HG02678 (cell line): ENCODE results near the gene ITPR1.

Experiments
- ATAC-seq: cut with Tn5 transposase; IDR thresholded peaks from one replicate; pipeline ENCODE4 v1.9.1; 2021; ENCODE audit warnings: mild to moderate bottlenecking, moderate library complexity; ENCODE audit not compliant: unreplicated experiment

Gene ITPR1

DNA sequence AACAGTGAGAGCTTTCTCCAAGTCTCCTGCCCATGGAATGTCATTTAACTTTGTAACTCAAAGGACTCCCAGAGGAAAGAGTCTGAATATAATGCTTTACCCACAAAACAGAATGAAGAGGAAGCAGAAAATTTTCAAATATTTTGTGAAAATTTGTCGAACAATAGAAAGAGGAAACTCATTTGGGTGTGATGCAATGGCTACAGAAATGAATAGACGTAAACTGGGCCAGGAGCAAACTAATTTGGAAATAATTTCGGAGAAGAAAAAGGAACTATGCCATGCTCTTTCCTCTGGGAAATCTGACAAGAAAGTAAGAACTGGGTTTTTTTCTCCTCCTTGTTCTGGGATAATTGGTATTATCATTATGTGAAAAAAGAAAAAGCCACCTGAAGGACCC lies 14.9 kb upstream of the ITPR1 start:
- ATAC-seq: no peak

DNA sequence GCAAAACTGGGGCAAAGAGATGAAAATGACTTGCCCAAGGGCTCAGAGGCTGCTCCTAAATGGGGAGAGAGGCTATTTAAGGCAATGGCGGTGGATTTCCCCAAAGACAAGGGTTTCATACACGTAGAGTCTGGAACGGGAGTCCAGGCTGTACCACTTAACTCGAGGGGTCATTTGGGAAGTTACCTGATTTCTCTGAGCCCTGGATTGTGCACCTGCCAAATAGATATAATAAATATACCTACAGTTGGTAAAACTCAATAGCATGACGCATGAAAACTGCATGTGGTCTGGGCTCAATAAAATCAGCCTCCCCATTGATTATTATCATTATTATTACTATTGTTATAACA lies 1.3 kb upstream of the ITPR1 start:
- ATAC-seq: no peak

- ATAC-seq: no peak
Observed at GRCh38 chr3:4492208-4493013, 737 bp upstream of the ITPR1 start.

DNA sequence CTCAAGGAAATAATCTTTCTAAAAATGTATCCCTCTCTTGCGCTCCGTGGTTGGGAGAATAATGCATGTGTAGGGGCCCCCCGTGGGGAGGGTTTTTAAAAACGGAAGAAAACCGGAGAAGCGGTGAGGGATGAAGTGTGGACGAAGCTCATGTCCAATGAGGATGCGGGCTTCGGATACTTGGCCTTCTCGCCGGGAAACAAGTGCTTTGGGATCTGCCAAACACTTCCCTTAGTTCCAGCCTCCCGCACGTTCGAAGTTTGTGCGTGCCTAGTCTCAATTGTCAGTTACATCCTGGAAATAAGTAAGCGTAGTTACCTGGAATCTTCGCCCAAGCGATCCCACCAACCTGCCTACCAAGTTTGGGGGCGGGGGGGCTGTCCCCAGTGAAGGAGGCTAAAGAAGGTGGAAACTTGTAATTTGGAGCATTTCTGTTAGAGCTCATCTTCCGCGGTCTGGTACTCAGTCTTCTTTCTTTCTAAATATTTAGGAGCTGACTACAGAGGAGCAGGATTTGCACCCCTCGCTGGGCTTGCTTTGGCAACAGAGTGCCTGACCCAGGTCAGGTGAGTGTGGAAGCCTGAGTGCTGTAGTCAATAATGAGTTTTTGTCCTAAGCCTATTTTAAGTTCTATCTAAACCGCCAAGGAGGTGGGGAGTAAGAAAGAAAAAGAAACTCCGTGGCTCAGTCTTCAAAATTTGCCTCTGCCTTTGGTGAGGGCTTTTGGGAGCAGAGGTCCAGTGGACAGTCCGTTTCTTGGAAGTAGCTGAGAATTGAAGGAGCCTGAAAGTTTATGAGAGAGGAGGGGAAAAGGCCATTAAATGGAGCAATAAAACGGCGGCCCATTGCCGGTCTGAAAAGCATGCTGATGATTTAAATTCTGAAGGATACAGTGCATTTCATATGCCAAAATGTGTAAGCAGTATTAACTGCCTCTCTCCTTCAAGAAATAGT lies 1.1 kb downstream of the ITPR1 start:
- no peak for ATAC-seq

- peak; percentile 17 for ATAC-seq
Observed at GRCh38 chr3:4494895-4495264, 1.7 kb downstream of the ITPR1 start.

GRCh38 chr3:4495294-4496086 lies 2.3 kb downstream of the ITPR1 start:
- no peak for ATAC-seq

- ATAC-seq: no peak
Observed at GRCh38 chr3:4496087-4496452, 2.9 kb downstream of the ITPR1 start.

GRCh38 chr3:4497005-4497692 lies 4.0 kb downstream of the ITPR1 start:
- ATAC-seq: no peak

DNA sequence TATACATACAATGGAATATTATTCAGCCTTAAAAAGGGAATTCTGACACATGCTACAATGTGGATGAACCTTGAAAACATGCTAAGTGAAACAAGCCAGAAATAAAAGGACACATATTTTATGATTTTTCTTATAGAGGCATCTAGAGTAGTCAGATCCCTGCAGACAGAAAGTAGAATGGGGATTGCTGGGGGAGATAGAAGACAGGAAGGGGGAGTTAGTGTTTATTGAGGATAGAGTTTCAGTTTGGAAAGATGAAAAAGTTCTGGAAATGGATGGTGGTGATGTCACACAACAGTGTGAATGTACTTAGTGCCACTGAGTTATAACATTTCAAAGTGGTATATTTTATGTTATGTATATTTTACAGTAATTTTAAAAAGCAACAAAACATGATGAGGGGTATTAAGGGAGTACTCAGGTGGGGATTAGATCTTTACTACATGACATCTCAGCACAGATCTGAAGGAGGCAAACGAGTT lies 4.7 kb downstream of the ITPR1 start:
- no peak for ATAC-seq

- ATAC-seq: no peak
Observed at GRCh38 chr3:4498446-4498845, 5.3 kb downstream of the ITPR1 start.

GRCh38 chr3:4501437-4501836 lies 8.3 kb downstream of the ITPR1 start:
- ATAC-seq: no peak

- ATAC-seq: no peak
Observed at GRCh38 chr3:4501927-4502326, 8.8 kb downstream of the ITPR1 start.

- peak; percentile 50 for ATAC-seq
Observed at GRCh38 chr3:4503050-4503449, 9.9 kb downstream of the ITPR1 start.

DNA sequence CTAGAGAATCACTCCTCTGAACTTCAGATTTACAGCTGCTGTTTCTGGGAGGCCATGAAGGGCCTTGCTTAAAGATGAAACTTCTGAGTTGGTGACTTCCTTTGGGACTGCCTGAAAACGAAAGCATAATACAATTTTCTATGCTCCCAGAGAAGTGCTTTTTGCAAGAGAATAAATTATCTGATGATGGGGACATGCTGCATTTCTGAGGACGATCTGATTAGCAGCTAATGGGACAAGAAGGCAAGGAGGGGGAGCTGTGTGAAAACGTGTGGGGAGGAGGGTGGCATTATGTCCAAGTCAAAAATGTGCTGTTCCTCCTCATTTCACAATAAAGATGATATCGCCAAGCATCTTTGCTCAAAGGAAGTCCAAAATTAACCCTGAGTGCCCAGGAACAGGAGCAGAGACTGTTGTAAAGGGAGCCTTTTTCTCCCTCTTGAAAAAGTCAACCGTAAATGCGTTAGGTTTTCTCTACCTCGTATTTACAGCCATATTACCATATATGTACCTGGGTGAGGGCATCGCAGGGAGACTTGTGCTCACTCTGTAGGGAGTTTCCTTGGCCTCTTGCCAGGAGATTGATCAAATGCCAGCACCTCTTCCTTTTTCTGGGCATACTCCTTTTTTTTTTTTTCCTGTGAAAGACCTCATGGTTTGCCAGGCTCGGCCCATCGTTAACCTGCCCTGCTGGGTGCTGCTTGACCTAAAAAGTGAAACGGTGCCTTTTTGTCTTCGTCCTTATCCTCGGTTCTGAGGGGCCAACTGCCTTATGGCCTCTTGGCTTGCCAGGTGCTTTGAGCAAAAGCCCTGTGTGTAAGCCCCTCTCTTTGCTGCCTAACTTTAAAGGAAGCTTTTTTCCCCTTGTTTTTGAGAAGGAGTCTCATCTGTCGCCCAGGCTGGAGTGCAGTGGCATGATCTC lies 11.5 kb downstream of the ITPR1 start:
- no peak for ATAC-seq

DNA sequence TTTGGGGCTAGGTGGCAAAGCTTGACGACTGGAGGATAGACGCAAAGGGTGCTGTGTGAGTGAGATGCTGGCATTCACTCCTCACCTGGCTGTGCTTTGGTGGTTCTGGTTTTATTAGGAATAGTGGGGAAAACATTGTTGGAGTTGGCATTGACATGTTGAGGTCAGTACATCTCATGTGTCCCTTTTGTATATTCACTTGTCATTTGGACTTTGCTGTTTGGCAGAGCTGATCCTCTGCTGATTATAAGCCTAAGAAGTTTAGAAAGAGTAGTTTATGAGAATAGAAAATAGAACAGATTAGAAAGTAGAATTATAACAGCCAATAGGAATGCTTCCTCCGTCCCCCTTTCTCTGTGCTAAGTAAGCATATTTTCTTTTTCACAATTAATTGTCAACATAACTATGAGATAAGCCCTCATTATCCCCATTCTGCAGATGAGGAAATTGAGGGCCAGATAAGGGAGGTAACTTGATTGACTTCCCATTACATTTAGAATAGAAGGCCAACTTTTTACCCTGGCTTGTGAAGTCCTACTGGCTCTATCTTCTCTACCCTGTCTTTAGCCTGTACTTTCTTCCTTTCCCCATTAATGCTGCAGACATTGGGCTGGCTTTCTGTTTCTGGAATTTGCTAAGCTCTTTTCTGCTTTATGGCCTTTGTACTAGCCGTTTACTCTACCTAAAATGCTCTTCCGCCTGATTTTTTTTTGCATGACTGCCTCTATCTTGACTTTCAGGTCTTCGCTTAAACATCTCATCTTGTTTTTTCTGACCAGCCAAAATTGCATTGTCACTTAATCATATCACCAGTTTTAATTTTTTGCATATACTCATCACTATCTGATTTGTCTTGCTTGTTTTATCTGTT lies 12.8 kb downstream of the ITPR1 start:
- ATAC-seq: no peak

- no peak for ATAC-seq
Observed at GRCh38 chr3:4506559-4507023, 13.4 kb downstream of the ITPR1 start.

DNA sequence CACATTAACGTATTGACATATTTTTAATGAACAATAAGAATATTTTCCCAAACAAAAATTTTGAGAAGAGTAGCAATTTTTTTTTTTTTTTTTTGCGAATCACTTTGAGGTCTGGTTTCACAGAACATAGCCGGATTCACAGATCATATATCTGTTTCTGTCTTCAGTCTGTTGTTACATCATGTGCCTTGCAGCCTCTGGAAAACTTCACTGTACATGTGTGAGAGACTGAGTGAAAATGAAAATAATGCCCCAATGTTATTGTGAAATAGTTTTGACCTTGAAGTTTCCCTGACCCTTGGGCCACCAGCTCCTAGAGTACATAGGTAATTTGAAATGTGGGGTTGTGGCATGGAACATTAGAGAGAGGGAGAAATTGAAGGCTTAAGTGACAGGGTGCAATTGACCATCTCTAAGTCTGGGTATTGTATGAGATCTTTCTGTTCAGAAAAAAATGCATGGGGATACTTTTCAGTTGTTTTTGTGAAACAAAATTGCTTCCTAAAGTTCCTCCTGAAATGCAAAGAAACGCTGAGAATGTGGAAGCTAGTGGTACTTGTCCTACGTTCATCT lies 14.0 kb downstream of the ITPR1 start:
- no peak for ATAC-seq
